BE2C (cell line): ENCODE results near the gene PALM3.

Experiments used
- DNase-seq: peaks from one replicate; pipeline ENCODE4 v3.0.0-alpha.2; 2020
- H3K27me3 ChIP-seq: fragments of 250-450 bp; sonication (Bioruptor Pico); 2 replicates; pipeline ENCODE4 v1.5.1; 2020; ENCODE audit warnings: mild to moderate bottlenecking
- H3K36me3 ChIP-seq: fragments of 250-450 bp; sonication (Bioruptor Pico); 2 replicates; pipeline ENCODE4 v1.5.1; 2020; ENCODE audit warnings: mild to moderate bottlenecking
- H3K4me1 ChIP-seq: fragments of 250-450 bp; sonication (Bioruptor Pico); 2 replicates; pipeline ENCODE4 v1.5.1; 2020
- H3K4me3 ChIP-seq: 2 replicates; pipeline ENCODE4 v1.5.1; 2011; ENCODE audit warnings: low read depth, low read length
- H3K9me3 ChIP-seq: fragments of 250-450 bp; sonication (Bioruptor Pico); 2 replicates; pipeline ENCODE4 v1.5.1; 2020
- CTCF ChIP-seq: IDR thresholded peaks from 2 replicates; pipeline ENCODE4 v1.5.1; 2012; ENCODE audit warnings: mild to moderate bottlenecking, low read depth, low read length

PALM3 gene

DNA sequence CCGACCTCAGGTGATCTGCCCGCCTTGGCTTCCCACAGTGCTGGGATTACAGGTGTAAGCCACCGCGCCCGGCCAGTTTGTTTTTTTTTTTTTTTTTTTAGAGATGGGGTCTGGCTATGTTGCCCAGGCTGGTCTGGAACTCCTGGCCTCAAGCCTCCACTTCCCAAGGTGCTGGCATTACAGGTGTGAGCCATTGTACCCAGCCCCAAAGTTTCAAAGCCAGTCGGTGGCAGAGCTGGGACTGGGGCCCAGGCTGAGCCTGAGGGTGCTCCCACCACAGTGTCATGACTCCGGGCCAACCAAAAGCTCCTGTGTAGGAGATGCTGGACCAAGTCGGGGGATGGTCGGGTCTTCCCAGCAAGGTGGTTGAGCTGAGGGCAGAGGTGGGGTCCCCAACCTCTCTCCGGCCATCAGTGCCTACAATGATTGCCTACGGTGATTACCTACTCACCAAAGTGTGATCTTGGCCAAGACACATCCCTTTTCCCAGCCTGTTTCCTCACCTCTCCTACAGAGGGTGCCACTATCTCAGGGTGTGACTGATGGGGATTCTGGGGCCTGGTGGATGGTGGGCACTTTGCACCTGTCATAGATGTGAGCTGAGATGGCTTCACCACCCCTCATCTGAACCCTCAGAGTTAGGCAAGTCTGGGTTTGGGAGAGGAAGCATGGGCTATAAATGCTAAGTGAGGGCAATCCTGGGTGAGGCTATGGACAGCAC is 34.6 kb upstream of the PALM3 start:
- Histone ChIP-seq H3K9me3 (peaks cover 6% of the 10 kb centered on the region), H3K27me3 (no peaks in the 10 kb centered on the region), H3K4me1 (no peaks in the 10 kb centered on the region), H3K4me3 (no peak overlapping the region), H3K36me3 (peaks cover 22% of the 10 kb centered on the region)
- DNase-seq, result no peak
- peak; percentile 30; the same call in 1 of the 2 replicates for TF ChIP-seq CTCF

DNA sequence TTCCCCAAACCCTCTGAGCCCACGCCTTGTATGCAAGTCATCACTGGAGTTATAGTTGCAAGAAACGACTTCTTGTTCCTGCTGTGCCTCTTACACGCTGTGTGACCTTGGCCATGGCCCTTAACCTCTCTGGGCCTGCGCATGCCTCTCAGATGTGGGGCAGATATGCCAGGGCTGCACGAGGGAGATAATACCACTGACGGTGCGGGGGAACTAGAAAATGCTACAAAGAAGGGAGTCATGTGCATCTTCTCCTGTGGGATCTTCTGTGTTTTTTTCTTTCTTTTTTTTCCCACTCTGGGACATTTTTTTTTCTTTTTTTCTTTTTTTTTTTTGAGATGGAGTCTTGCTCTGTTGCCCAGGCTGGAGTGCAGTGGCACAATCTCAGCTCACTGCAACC is 33.0 kb upstream of the PALM3 start:
- Histone ChIP-seq H3K27me3 (no peaks in the 10 kb centered on the region), H3K4me1 (no peaks in the 10 kb centered on the region), H3K36me3 (0 out of 2 replicates have a peak, but pooled peaks cover 12% of the 10 kb centered on the region), H3K4me3 (no peak overlapping the region), H3K9me3 (peaks cover 6% of the 10 kb centered on the region)
- no peak for DNase-seq
- TF ChIP-seq CTCF, result no peak

DNA sequence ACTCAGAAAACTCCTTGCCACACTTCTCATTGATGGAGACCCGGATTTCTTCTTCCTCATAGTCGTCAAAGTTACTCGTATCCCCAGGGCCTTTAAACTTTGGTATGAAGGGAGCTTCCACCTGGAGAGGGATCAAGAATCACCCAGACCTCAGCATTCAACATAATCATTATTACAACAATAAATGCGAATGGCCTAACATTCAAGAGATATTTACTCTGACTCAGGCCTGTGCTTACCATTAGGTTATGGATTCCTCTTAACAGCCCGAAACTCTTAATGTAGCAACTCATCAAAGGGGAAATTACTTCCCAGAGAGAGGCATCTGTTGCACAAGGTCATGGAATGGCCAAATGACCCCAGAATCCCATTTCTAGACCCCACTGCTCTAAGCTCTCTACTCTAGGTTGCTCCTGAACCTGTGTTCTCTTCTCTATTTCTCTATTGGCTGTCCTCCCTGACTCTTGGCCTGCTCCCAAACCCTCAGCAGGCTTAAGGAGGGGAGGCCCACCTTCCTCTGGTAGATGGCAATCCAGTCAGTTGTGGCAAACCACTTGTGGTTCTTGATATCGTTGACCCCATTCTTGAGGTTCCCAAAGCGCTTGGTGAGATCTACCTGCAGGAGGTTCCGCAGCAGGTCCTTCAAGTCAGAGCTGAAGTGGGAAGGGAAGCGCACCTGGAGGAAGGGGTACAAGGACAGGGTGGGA is 31.4 kb upstream of the PALM3 start:
- H3K4me1 ChIP-seq, result no peaks in the 10 kb centered on the region
- peaks cover 6% of the 10 kb centered on the region for H3K9me3 ChIP-seq
- peaks cover 19% of the 10 kb centered on the region for H3K36me3 ChIP-seq
- no peak for TF ChIP-seq CTCF
- no peaks in the 10 kb centered on the region for H3K27me3 ChIP-seq
- H3K4me3 ChIP-seq, result no peak overlapping the region
- no peak for DNase-seq

DNA sequence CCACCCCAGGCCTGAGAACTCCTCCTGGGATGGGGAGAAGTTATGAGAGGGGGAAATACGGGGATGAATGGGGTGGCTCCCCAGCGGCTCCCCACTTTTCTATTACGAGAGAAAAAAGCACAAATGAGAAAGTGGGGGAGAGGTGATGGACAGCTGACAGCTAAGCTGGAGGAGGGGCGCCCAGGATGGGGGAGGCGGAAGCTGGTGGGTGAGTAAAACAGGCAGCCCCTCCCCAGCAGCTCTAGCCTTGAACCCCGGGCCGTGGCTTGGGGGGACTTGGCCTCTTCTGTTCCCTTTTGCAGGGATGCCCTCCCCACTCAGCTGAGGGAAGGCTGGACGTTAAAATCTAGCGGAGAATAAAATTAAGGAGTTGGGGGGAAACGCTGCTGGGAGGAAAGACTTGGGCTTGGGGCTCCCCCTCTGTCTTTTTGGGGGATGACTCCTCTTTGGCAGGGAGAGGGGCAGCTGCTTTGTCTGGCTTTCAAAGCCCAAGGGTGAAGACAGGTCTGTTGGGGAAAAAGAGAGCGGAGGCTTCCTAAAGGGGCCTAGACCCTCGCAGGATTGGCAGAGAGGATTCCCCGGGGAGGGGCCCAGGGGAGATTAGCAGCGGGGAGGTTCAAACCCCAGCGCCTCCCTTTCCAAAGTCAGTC is 30.1 kb upstream of the PALM3 start:
- no peak for DNase-seq
- H3K9me3 ChIP-seq, result peaks cover 6% of the 10 kb centered on the region
- no peak for TF ChIP-seq CTCF

DNA sequence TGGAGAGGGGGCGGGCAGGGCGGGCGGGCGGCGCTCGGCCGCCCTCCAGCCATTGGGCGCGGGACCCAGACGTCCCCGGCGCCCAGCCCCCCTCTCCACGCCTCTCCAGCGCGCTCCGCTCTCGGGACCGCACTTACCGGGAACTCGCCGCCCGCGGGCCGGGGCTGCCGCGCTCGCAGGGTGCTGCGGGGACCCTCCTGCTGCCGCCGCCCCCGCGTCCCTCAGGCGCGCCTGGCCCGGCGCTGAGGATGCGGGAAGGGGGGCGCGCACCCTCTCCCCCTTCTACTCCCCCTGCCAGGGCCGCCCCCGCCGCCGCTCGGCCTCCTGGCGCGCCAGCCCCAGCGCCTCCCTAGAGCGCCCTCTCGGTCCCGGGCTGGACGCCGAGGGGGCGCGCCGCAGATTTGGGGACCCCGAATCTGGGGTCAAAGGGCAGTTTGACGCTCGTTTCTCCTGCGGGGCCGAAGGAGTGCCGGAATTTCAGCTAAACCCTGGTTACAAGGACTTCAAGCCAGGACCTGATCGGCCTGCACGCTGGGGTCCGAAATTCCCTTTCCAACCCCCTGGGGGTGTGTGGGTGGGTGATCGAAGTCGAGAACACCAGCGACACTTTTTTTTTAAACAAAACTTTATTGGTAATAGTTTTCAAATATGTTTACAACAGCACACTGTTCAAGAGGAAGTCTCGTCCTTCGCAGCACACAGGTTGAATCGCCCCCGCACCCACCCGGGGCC is 29.4 kb upstream of the PALM3 start:
- no peaks in the 10 kb centered on the region for H3K4me1 ChIP-seq
- peak; percentile 63 for DNase-seq
- peak; percentile 31 for TF ChIP-seq CTCF
- no peaks in the 10 kb centered on the region for H3K27me3 ChIP-seq
- peak overlapping the region; percentile 69 for H3K4me3 ChIP-seq
- H3K9me3 ChIP-seq, result peaks cover 6% of the 10 kb centered on the region
- H3K36me3 ChIP-seq, result peaks cover 11% of the 10 kb centered on the region

More for the DNA sequence above, 30.1 kb upstream of the PALM3 start:
- no peaks in the 10 kb centered on the region for H3K27me3 ChIP-seq
- no peaks in the 10 kb centered on the region for H3K4me1 ChIP-seq
- peak overlapping the region; percentile 69 for H3K4me3 ChIP-seq
- H3K36me3 ChIP-seq, result peaks cover 15% of the 10 kb centered on the region
